ENCODE measurements around the gene SFT2D3.

The SFT2D3 gene

DNA sequence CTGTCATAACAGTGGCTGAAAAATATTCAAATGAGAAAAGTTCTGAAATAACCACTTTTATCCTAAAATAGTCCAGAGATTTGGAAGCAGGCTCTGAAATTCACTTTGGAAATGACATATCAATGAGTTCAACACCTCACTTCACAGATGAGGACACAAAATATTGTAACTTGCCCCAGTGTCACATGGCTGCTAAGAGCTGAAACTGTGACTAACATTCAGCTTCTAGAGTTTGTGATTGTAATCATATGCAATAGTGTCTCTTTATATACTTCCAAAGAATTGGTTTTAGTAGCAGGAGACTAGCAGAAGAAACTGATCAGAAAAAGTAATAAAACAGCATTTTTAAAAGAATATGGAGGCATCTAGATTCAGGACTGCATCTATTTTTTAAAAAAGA lies 52.1 kb downstream of the SFT2D3 start:
- no peak overlapping the region for H3K27ac ChIP-seq
- TF ChIP-seq, protein P1, sequence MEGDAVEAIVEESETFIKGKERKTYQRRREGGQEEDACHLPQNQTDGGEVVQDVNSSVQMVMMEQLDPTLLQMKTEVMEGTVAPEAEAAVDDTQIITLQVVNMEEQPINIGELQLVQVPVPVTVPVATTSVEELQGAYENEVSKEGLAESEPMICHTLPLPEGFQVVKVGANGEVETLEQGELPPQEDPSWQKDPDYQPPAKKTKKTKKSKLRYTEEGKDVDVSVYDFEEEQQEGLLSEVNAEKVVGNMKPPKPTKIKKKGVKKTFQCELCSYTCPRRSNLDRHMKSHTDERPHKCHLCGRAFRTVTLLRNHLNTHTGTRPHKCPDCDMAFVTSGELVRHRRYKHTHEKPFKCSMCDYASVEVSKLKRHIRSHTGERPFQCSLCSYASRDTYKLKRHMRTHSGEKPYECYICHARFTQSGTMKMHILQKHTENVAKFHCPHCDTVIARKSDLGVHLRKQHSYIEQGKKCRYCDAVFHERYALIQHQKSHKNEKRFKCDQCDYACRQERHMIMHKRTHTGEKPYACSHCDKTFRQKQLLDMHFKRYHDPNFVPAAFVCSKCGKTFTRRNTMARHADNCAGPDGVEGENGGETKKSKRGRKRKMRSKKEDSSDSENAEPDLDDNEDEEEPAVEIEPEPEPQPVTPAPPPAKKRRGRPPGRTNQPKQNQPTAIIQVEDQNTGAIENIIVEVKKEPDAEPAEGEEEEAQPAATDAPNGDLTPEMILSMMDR (IDR thresholded peaks at IDR 0.05), result no peak
- no peak for TF ChIP-seq ZFX (IDR thresholded peaks at IDR 0.05; ENCODE audit: borderline replicate concordance)

DNA sequence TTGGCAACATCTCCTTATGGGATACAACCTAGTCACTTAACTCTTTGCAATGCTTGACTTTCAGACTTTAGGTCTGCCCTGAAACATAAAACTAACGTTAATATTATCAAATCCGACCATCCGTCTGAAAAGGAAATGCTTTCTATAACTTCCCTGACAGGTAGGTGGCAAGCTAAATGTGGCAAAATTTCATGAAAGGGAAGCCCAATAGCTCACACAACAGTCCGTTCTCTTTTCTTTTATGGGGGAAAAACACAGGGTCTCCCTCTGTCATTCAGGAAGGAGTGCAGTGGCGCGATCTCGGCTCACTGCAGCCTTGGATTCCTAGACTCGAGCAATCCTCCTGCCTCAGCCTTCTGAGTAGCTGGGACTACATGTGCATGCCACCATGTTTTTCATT lies 52.9 kb downstream of the SFT2D3 start:
- no peak overlapping the region for H3K27ac ChIP-seq
- TF ChIP-seq, protein P1 (IDR thresholded peaks at IDR 0.05), result no peak
- TF ChIP-seq ZFX (IDR thresholded peaks at IDR 0.05; ENCODE audit: borderline replicate concordance), result no peak

Data from 22Rv1 (cell line).